Suprapubic skin (tissue), 4 donors: ENCODE measurements around the gene EBF4. TPM values are rescaled to one million over a fixed set of nuclear protein-coding genes. Genes with fewer than 3 reads are reported as not detected.
A peak's percentile ranks its signal among the peaks of the same experiment; 100 is the strongest.

Experiments
- DNase-seq, 2 donors: peaks; one replicate each; pipeline ENCODE4 v3.0.0-alpha.2; 2019; ENCODE audit warnings: low spot score in 2 of 2
- H3K27ac ChIP-seq: fragments of 200-600 bp; sonication (generic); one replicate; pipeline ENCODE4 v1.5.1; 2019
- H3K27me3 ChIP-seq: fragments of 200-600 bp; sonication (generic); one replicate; pipeline ENCODE4 v1.5.1; 2019
- H3K36me3 ChIP-seq: fragments of 200-600 bp; sonication (generic); one replicate; pipeline ENCODE4 v1.5.1; 2019
- H3K4me1 ChIP-seq: fragments of 200-600 bp; sonication (generic); one replicate; pipeline ENCODE4 v1.5.1; 2019
- H3K4me3 ChIP-seq: fragments of 200-600 bp; sonication (generic); one replicate; pipeline ENCODE4 v1.5.1; 2019; ENCODE audit warnings: mild to moderate bottlenecking
- H3K9me3 ChIP-seq: fragments of 200-600 bp; sonication (generic); one replicate; pipeline ENCODE4 v1.5.1; 2019
- CTCF ChIP-seq, 2 donors: fragments of 200-600 bp in 1 of 2; fragments of 450-650 bp in 1 of 2; sonication (generic) in 1 of 2; IDR thresholded peaks; one replicate each; pipeline ENCODE4 v1.5.1; 2016 to 2019; ENCODE audit warnings: antibody characterized with exemption in 2 of 2, mild to moderate bottlenecking in 1 of 2, moderate library complexity in 1 of 2
- EP300 ChIP-seq: sonication (generic); formaldehyde crosslinking; IDR thresholded peaks from one replicate; pipeline ENCODE4 v1.6.1; 2017; ENCODE audit warnings: antibody characterized with exemption
- POLR2A ChIP-seq, 2 donors: fragments of 450-650 bp; IDR thresholded peaks; one replicate each; pipeline ENCODE4 v1.6.1; 2017; ENCODE audit warnings: antibody characterized with exemption in 2 of 2, mild to moderate bottlenecking in 2 of 2, moderate library complexity in 2 of 2
- POLR2AphosphoS5 ChIP-seq, 3 donors: sonication (generic); formaldehyde crosslinking; IDR thresholded peaks; one replicate each; pipeline ENCODE4 v1.6.1; 2017; ENCODE audit warnings: antibody characterized with exemption in 3 of 3
- WGBS: methylation state at CpG from one replicate; pipeline ENCODE4 v1.1.5; 2018; 5-methylcytosine and 5-hydroxymethylcytosine counted together
- total RNA-seq, 4 donors: library from RNA; depleted of rRNA; stranded (reverse); fragments of >200 nt; gene quantifications; one replicate each; pipeline ENCODE4 v1.1.0, GENCODE V29; 2016

Gene EBF4
- total RNA-seq, 4 donors from 2014 or later = 5.9 to 12.6 (median 6.3) TPM

DNA sequence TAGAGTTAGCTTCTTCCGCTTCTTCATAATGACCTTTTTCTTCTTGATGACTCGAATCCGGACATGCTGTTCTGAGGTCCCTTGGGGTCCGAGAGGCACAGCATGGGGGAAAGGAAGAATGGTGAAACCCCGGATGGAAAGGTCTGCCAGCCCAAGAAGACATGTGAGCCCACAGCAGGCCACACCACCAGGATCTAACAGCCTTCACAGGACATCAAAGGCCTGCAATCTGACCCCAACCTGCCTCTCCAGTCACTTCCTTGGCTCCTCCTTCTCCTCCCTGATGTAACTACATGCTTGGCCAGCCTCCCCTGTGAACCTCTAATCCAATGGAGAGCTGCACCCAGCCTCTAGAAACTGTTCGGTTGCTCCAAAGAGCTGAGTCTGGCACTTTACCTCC lies 106.2 kb downstream of the EBF4 start:
- no peak for DNase-seq
- Histone ChIP-seq H3K27ac (no peak overlapping the region), H3K27me3 (peaks cover 65% of the 10 kb centered on the region), H3K36me3 (no peaks in the 10 kb centered on the region), H3K4me1 (peaks cover 24% of the 10 kb centered on the region), H3K4me3 (no peak overlapping the region), H3K9me3 (no peaks in the 10 kb centered on the region)
- no peak for TF ChIP-seq POLR2AphosphoS5 (IDR thresholded peaks at IDR 0.05)
- no peak for TF ChIP-seq CTCF (IDR thresholded peaks at IDR 0.05)
- TF ChIP-seq POLR2A (IDR thresholded peaks at IDR 0.05) = no peak
- no peak for TF ChIP-seq EP300
- 71% methylated on average over 6 of the region's 6 CpGs for WGBS

- H3K36me3 ChIP-seq = no peaks in the 10 kb centered on the region
- H3K4me1 ChIP-seq = peaks cover 24% of the 10 kb centered on the region
- TF ChIP-seq EP300 = no peak
- no peak for TF ChIP-seq POLR2AphosphoS5 (IDR thresholded peaks at IDR 0.05)
- TF ChIP-seq CTCF (IDR thresholded peaks at IDR 0.05) = no peak
- TF ChIP-seq POLR2A (IDR thresholded peaks at IDR 0.05) = no peak
- peaks cover 70% of the 10 kb centered on the region for H3K27me3 ChIP-seq
- H3K4me3 ChIP-seq = peak overlapping the region; percentile 49
- H3K27ac ChIP-seq = no peak overlapping the region
- WGBS = 61% methylated on average over 9 of the region's 9 CpGs
- no peak for DNase-seq
- no peaks in the 10 kb centered on the region for H3K9me3 ChIP-seq
Measured at GRCh38 chr20:2799271-2799670, 106.7 kb downstream of the EBF4 start.

DNA sequence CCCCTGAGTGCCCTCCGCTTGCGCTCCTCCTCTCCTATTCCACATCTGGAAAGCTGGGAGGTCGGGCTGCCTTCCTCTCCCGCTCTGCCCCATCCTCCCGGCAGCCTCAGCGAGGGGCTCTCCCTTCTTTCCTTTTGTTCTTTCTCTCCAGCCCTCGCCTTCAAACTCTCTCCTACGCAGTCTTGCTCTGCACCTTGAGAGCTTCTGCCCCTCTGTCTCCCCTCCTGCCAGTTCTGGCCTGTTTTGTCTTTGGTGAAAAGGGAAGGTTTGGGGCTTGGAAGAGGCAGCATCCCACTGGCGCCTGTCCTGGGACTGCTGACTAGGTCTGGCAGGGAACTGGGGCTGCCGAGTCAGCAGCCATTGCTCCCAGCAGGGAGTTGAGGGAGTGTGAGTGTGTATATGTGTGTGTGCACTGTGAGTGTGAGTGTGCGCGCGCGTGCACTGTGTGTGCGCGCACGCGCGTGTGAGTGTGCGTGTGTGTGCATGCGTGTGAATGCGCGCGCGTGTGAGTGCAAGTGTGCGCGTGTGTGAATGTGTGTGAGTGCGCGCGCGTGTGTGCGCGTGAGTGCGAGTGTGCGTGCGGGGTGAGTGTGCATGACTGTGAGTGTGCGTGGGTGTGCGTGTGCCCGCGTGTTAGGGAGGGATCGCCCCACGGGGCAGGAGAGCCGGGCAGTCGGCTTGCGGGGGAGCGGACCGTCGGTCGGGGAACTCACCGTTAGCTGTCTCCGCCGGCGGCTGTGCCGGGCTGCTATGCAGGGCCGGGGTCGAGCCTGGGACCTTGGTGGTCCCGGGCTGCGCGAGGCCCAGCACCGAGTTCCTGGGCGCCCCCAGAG lies 107.3 kb downstream of the EBF4 start:
- 6% methylated on average over 33 of the region's 61 CpGs for WGBS
- no peak for TF ChIP-seq POLR2A (IDR thresholded peaks at IDR 0.05)
- no peak for TF ChIP-seq EP300
- H3K4me1 ChIP-seq = peaks cover 28% of the 10 kb centered on the region
- H3K4me3 ChIP-seq = peak overlapping the region; percentile 49
- H3K36me3 ChIP-seq = no peaks in the 10 kb centered on the region
- no peaks in the 10 kb centered on the region for H3K9me3 ChIP-seq
- H3K27me3 ChIP-seq = peaks cover 76% of the 10 kb centered on the region
- H3K27ac ChIP-seq = no peak overlapping the region
- no peak for DNase-seq

- no peak for DNase-seq
- Histone ChIP-seq H3K4me1 (peaks cover 33% of the 10 kb centered on the region), H3K4me3 (peak within 1 kb of the TSS; percentile 49), H3K27me3 (peaks cover 84% of the 10 kb centered on the region), H3K27ac (no peak within 1 kb of the TSS), H3K9me3 (no peaks in the 10 kb centered on the region), H3K36me3 (no peaks in the 10 kb centered on the region)
- TF ChIP-seq CTCF (IDR thresholded peaks at IDR 0.05) = no peak
- no peak for TF ChIP-seq EP300
- TF ChIP-seq POLR2AphosphoS5 (IDR thresholded peaks at IDR 0.05) = no peak
- no peak for TF ChIP-seq POLR2A (IDR thresholded peaks at IDR 0.05)
- WGBS = 8% methylated on average over 22 of the region's 52 CpGs
Measured at GRCh38 chr20:2800521-2801285, 108.1 kb downstream of the EBF4 start, which contains the start of gene CPXM1. Gene CPXM1, minus strand, starts transcription at chr20:2800627. Its CDS starts 55 bp downstream, at chr20:2800572.

- H3K4me1 ChIP-seq = peaks cover 33% of the 10 kb centered on the region
- peaks cover 85% of the 10 kb centered on the region for H3K27me3 ChIP-seq
- no peaks in the 10 kb centered on the region for H3K9me3 ChIP-seq
- no peaks in the 10 kb centered on the region for H3K36me3 ChIP-seq
- H3K27ac ChIP-seq = no peak overlapping the region
- peak overlapping the region; percentile 49 for H3K4me3 ChIP-seq
- no peak for DNase-seq
- TF ChIP-seq POLR2AphosphoS5 (IDR thresholded peaks at IDR 0.05) = no peak
- no peak for TF ChIP-seq CTCF (IDR thresholded peaks at IDR 0.05)
- TF ChIP-seq POLR2A (IDR thresholded peaks at IDR 0.05) = no peak
- no peak for TF ChIP-seq EP300
- 12% methylated on average over 13 of the region's 13 CpGs for WGBS
Measured at GRCh38 chr20:2801286-2801728, 108.7 kb downstream of the EBF4 start.
